ENCODE measurements around the gene PPP2R1A.

PPP2R1A gene

DNA sequence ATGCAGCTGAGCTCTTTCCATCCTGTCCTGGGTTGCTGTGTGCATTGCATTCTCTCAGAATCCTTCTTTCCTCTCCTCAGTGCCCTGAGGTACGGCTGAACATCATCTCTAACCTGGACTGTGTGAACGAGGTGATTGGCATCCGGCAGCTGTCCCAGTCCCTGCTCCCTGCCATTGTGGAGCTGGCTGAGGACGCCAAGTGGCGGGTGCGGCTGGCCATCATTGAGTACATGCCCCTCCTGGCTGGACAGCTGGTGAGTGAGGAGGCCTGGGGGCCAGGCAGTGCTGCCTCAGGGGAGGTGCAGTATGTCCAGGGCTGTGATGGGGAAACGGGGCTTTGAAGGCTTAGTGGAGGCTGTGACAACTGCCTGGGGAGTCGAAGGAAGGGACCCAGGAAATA lies 29.8 kb downstream of the PPP2R1A start:
- no peak for DNase-seq (ENCODE audit: low read depth, low spot score)
- Histone ChIP-seq H3K36me3 (ENCODE audit: insufficient read depth, insufficient read length, low read length) (peaks cover 96% of the 10 kb centered on the region), H3K4me1 (ENCODE audit: insufficient read depth, insufficient read length) (no peaks in the 10 kb centered on the region), H3K27me3 (ENCODE audit: insufficient read depth, insufficient read length) (no peaks in the 10 kb centered on the region), H3K9ac (ENCODE audit: insufficient read length, low read depth) (no peak overlapping the region), H3K4me3 (ENCODE audit: insufficient read length, low read depth) (no peak overlapping the region), H3K9me3 (ENCODE audit: insufficient read depth, low read length) (no peaks in the 10 kb centered on the region)
- TF ChIP-seq ZNF274 (IDR thresholded peaks at IDR 0.05; ENCODE audit: low read depth, low read length) (no peak), SUZ12 (IDR thresholded peaks at IDR 0.05; ENCODE audit: extremely low read depth, insufficient read depth, insufficient read length) (no peak), YY1 (IDR thresholded peaks at IDR 0.05; ENCODE audit: insufficient read depth, insufficient read length) (no peak)

DNA sequence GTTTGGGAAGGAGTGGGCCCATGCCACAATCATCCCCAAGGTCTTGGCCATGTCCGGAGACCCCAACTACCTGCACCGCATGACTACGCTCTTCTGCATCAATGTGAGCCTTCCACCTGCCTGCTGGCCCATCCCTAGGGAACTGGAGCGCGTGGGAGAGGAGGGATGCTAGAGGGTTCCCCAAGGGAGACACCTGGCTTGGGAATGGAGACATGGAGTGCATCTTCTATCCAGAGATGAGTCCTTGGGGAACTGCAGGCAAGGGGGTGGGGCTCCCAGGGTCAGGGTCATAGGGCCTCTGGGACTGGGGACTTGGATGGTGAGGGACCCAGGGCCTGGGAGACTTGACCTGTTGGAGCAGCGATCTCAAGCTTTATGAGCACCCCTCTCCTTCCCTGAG lies 31.2 kb downstream of the PPP2R1A start:
- H3K36me3 ChIP-seq (ENCODE audit: insufficient read depth, insufficient read length, low read length), result peaks cover 92% of the 10 kb centered on the region
- H3K9me3 ChIP-seq (ENCODE audit: insufficient read depth, low read length), result no peaks in the 10 kb centered on the region
- H3K4me3 ChIP-seq (ENCODE audit: insufficient read length, low read depth), result no peak overlapping the region
- H3K4me1 ChIP-seq (ENCODE audit: insufficient read depth, insufficient read length), result no peaks in the 10 kb centered on the region
- TF ChIP-seq ZNF274 (IDR thresholded peaks at IDR 0.05; ENCODE audit: low read depth, low read length) (no peak), YY1 (IDR thresholded peaks at IDR 0.05; ENCODE audit: insufficient read depth, insufficient read length) (no peak), SUZ12 (IDR thresholded peaks at IDR 0.05; ENCODE audit: extremely low read depth, insufficient read depth, insufficient read length) (no peak)
- no peaks in the 10 kb centered on the region for H3K27me3 ChIP-seq (ENCODE audit: insufficient read depth, insufficient read length)
- no peak for DNase-seq (ENCODE audit: low read depth, low spot score)
- H3K9ac ChIP-seq (ENCODE audit: insufficient read length, low read depth), result no peak overlapping the region

DNA sequence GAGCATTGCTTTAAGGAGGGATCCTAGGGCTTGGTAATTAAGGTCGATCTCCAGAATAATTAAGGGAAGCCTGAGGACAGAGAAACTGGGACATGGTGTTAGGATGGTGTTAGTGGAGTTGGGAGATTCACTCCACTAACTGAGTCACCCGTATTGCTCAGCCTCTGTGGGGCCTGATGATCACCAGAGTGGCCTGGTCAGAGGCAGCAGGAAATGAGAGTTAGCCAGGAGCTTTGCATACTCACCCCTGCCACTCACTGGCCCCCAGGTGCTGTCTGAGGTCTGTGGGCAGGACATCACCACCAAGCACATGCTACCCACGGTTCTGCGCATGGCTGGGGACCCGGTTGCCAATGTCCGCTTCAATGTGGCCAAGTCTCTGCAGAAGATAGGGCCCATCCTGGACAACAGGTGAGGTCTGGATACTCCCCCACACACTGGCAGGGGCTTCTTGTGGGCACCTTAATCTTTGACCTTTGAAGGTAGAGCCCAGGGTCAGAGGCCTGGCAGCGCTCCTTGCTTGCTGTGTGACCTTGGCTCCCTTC lies 32.1 kb downstream of the PPP2R1A start:
- H3K4me3 ChIP-seq (ENCODE audit: insufficient read length, low read depth), result no peak overlapping the region

DNA sequence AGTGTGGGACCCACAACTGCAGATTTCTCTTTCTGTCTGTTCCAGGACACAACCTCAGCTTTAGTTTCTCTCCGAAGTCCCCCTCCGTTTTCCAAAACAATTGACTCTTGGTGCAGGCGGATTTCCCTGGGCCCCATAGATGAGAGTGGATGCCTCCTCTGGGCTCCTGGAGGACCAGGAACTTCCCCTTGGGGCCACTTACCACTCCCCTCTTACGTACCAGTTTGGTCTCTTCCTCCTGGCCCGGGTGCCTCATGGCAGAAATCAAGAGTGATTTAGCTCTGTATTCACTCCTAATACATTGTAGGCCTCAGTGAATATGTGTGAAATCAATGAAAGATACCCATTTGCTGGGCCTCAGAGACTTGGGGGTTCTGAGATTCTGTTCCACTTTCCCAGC lies 34.4 kb downstream of the PPP2R1A start:
- Histone ChIP-seq H3K36me3 (ENCODE audit: insufficient read depth, insufficient read length, low read length) (peaks cover 91% of the 10 kb centered on the region), H3K4me3 (ENCODE audit: insufficient read length, low read depth) (no peak overlapping the region), H3K9me3 (ENCODE audit: insufficient read depth, low read length) (no peaks in the 10 kb centered on the region), H3K27me3 (ENCODE audit: insufficient read depth, insufficient read length) (no peaks in the 10 kb centered on the region), H3K9ac (ENCODE audit: insufficient read length, low read depth) (no peak overlapping the region), H3K4me1 (ENCODE audit: insufficient read depth, insufficient read length) (no peaks in the 10 kb centered on the region)
- no peak for DNase-seq (ENCODE audit: low read depth, low spot score)
- TF ChIP-seq YY1 (IDR thresholded peaks at IDR 0.05; ENCODE audit: insufficient read depth, insufficient read length) (no peak), ZNF274 (IDR thresholded peaks at IDR 0.05; ENCODE audit: low read depth, low read length) (no peak), SUZ12 (IDR thresholded peaks at IDR 0.05; ENCODE audit: extremely low read depth, insufficient read depth, insufficient read length) (no peak)

More for the DNA sequence above, 32.1 kb downstream of the PPP2R1A start:
- Histone ChIP-seq H3K27me3 (ENCODE audit: insufficient read depth, insufficient read length) (no peaks in the 10 kb centered on the region), H3K9me3 (ENCODE audit: insufficient read depth, low read length) (no peaks in the 10 kb centered on the region), H3K36me3 (ENCODE audit: insufficient read depth, insufficient read length, low read length) (peaks cover 92% of the 10 kb centered on the region), H3K4me1 (ENCODE audit: insufficient read depth, insufficient read length) (no peaks in the 10 kb centered on the region), H3K9ac (ENCODE audit: insufficient read length, low read depth) (no peak overlapping the region)
- TF ChIP-seq ZNF274 (IDR thresholded peaks at IDR 0.05; ENCODE audit: low read depth, low read length), result no peak
- TF ChIP-seq YY1 (IDR thresholded peaks at IDR 0.05; ENCODE audit: insufficient read depth, insufficient read length), result no peak
- no peak for TF ChIP-seq SUZ12 (IDR thresholded peaks at IDR 0.05; ENCODE audit: extremely low read depth, insufficient read depth, insufficient read length)
- DNase-seq (ENCODE audit: low read depth, low spot score), result no peak

DNA sequence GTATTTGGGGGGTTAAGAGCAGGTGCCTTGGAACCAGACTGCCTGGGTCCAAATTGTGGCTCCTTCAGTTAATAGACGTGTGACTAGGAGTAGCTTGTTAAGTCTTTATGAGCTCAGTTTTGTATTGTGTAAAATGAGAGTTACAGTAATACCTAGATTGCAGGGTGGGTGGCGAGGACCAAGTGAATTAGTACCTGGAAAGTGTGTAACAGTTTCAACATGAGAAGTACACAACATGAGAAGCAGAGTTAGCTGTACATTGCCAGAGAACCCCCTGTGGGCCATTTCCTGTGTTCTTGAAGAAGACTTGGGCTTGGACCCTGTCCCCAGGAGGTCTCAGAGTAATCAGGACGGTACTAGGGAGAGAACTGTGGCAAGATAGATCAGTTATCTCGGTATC lies 36.8 kb downstream of the PPP2R1A start:
- TF ChIP-seq ZNF274 (IDR thresholded peaks at IDR 0.05; ENCODE audit: low read depth, low read length) (no peak), YY1 (IDR thresholded peaks at IDR 0.05; ENCODE audit: insufficient read depth, insufficient read length) (no peak), SUZ12 (IDR thresholded peaks at IDR 0.05; ENCODE audit: extremely low read depth, insufficient read depth, insufficient read length) (no peak)
- no peak overlapping the region for H3K9ac ChIP-seq (ENCODE audit: insufficient read length, low read depth)
- no peaks in the 10 kb centered on the region for H3K27me3 ChIP-seq (ENCODE audit: insufficient read depth, insufficient read length)
- peaks cover 84% of the 10 kb centered on the region for H3K36me3 ChIP-seq (ENCODE audit: insufficient read depth, insufficient read length, low read length)
- no peaks in the 10 kb centered on the region for H3K4me1 ChIP-seq (ENCODE audit: insufficient read depth, insufficient read length)
- no peak for DNase-seq (ENCODE audit: low read depth, low spot score)
- no peaks in the 10 kb centered on the region for H3K9me3 ChIP-seq (ENCODE audit: insufficient read depth, low read length)
- no peak overlapping the region for H3K4me3 ChIP-seq (ENCODE audit: insufficient read length, low read depth)

DNA sequence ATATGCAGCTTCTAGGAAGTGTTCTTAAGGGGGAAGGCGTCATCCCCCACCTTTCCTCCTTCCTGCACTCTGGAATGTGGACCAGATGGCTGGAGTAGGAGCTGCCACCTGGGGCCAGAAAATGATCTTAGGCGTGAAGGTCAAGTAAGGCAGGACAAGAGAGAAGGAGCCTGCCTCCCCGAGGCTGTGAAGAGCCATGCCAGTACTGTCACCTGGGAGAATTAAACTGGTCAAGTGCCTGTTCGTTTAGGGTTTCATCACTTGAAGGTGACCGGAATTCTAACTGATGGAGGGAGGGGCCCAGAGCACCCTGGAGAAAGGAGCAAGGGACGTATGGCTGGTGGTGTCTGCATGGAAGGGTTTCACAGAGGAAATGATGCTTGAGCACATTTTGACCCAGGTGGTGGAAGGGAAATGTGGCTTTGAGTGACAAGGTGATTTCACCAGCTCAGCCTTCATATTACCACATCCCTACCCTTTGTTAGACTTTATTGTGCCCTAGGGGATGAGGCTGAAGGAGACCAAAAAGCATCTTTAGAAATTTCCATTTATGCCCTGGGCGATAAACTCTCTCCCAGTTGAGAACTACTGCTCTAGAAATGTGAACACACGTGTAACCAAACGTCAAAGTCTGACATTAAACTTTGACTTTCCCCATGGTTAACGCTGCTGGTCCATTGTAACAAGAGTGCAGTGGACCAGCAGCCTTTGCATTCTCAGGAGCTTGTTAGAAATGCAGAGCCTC lies 37.5 kb downstream of the PPP2R1A start:
- Histone ChIP-seq H3K36me3 (ENCODE audit: insufficient read depth, insufficient read length, low read length) (peaks cover 77% of the 10 kb centered on the region), H3K27me3 (ENCODE audit: insufficient read depth, insufficient read length) (no peaks in the 10 kb centered on the region), H3K9me3 (ENCODE audit: insufficient read depth, low read length) (no peaks in the 10 kb centered on the region), H3K4me1 (ENCODE audit: insufficient read depth, insufficient read length) (no peaks in the 10 kb centered on the region), H3K9ac (ENCODE audit: insufficient read length, low read depth) (no peak overlapping the region), H3K4me3 (ENCODE audit: insufficient read length, low read depth) (no peak overlapping the region)
- DNase-seq (ENCODE audit: low read depth, low spot score), result no peak
- no peak for TF ChIP-seq ZNF274 (IDR thresholded peaks at IDR 0.05; ENCODE audit: low read depth, low read length)
- no peak for TF ChIP-seq YY1 (IDR thresholded peaks at IDR 0.05; ENCODE audit: insufficient read depth, insufficient read length)
- no peak for TF ChIP-seq SUZ12 (IDR thresholded peaks at IDR 0.05; ENCODE audit: extremely low read depth, insufficient read depth, insufficient read length)

DNA sequence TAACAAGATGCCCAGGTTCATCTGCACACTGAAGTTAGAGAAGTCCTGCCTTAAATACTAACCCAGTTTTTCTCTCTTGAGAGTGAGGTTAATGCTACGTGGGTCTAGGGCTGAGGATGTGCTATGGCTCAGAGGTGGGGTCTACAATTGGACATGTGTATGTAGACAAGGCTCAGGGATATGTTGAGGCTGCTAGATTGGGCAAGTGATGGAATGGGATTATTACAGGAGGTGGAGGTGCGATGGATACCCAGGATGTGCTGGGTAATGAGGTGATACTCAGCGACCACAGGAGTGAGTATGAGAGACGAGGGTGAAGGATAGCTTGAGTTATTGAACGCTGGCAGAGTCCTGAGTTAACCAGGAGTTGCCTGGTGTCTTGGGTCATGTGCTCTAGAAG lies 38.1 kb downstream of the PPP2R1A start:
- H3K9ac ChIP-seq (ENCODE audit: insufficient read length, low read depth), result no peak overlapping the region
- H3K9me3 ChIP-seq (ENCODE audit: insufficient read depth, low read length), result no peaks in the 10 kb centered on the region
- no peaks in the 10 kb centered on the region for H3K4me1 ChIP-seq (ENCODE audit: insufficient read depth, insufficient read length)
- no peak overlapping the region for H3K4me3 ChIP-seq (ENCODE audit: insufficient read length, low read depth)
- peaks cover 71% of the 10 kb centered on the region for H3K36me3 ChIP-seq (ENCODE audit: insufficient read depth, insufficient read length, low read length)
- TF ChIP-seq YY1 (IDR thresholded peaks at IDR 0.05; ENCODE audit: insufficient read depth, insufficient read length) (no peak), SUZ12 (IDR thresholded peaks at IDR 0.05; ENCODE audit: extremely low read depth, insufficient read depth, insufficient read length) (no peak), ZNF274 (IDR thresholded peaks at IDR 0.05; ENCODE audit: low read depth, low read length) (no peak)
- no peaks in the 10 kb centered on the region for H3K27me3 ChIP-seq (ENCODE audit: insufficient read depth, insufficient read length)
- no peak for DNase-seq (ENCODE audit: low read depth, low spot score)
